H54 (cell line): ENCODE data around the gene CARS1.
A peak's percentile ranks its signal among the peaks of the same experiment; 100 is the strongest.

Experiments used
- DNase-seq: peaks from one replicate; pipeline ENCODE4 v3.0.0; 2011; ENCODE audit warnings: low spot score, mixed read lengths; ENCODE audit not compliant: insufficient read length
- FAIRE-seq: peaks from 3 replicates; lab custom pipeline; 2011; peaks lifted over from hg19 to GRCh38; lab: Jason Lieb, UNC
- POLR2A ChIP-seq: IDR thresholded peaks from 2 replicates; pipeline ENCODE4 v1.6.1; 2011; ENCODE audit warnings: low read depth, mild to moderate bottlenecking, low read length

Gene CARS1

DNA sequence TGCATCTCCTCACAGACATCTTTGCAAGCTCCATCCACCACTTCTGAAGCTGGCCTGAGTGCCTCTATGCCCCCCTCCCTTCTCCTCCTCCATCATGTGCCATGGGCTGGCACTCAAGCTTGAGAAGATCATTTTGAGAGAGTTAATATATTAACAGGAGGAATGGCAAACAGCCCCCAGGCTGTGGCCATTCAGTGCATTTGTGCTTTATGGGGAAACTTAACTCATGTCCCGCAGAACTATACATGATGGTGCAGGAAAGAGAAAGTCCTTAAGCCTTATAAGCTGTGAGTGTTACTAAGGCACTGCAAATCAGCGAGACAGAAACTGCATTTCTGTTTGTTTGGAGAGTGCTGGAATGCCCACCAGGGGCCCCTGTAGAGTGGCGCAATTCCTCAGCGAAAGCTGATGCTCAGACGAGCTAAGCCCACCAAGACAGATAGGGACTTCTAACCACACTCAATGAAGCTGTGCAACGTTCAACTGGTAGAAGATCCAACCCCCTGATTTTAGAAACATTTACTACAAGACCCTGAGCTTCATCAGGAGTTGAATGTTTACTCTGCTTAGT is 101.2 kb downstream of the CARS1 start:
- TF ChIP-seq POLR2A = no peak
- no peak for FAIRE-seq
- no peak for DNase-seq

DNA sequence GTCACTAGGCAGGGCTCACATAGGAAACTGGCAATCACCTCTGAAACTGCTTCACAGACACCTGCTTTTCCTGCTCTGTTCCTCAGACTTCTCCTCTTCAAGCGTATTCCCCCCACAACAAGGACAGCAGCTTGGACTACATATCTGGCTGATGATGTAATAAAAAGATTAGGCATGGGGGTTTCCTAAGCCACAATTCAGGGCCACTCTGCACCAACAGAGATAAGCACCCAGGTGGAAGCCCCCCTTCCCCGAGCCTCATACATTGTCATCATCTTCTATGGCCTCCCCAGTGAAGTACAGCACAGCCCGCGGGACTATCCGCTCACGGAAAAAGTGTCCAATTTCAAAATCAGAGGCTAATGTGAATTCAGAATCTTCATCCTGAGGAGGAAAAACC is 103.0 kb downstream of the CARS1 start:
- DNase-seq (no peak), FAIRE-seq (no peak)
- TF ChIP-seq POLR2A = no peak

DNA sequence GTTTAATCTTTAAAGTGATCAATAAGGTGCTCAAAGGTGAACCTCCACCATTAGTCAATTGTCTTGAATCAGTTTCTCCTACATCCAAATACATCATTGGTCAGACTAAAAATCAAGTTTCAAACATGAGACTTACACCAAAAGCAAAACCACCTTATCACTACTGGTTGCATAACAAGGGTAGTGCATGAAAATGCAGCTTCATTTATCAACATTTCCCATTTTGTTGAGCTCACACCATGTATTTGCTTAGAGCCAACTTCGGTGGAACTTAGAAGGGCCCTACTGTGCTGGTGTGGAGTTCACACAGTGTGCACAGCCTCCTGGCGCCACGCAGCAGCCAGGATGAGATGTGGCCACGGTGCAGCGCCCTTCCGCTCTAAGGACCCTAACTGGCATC is 104.9 kb downstream of the CARS1 start:
- no peak for FAIRE-seq

DNA sequence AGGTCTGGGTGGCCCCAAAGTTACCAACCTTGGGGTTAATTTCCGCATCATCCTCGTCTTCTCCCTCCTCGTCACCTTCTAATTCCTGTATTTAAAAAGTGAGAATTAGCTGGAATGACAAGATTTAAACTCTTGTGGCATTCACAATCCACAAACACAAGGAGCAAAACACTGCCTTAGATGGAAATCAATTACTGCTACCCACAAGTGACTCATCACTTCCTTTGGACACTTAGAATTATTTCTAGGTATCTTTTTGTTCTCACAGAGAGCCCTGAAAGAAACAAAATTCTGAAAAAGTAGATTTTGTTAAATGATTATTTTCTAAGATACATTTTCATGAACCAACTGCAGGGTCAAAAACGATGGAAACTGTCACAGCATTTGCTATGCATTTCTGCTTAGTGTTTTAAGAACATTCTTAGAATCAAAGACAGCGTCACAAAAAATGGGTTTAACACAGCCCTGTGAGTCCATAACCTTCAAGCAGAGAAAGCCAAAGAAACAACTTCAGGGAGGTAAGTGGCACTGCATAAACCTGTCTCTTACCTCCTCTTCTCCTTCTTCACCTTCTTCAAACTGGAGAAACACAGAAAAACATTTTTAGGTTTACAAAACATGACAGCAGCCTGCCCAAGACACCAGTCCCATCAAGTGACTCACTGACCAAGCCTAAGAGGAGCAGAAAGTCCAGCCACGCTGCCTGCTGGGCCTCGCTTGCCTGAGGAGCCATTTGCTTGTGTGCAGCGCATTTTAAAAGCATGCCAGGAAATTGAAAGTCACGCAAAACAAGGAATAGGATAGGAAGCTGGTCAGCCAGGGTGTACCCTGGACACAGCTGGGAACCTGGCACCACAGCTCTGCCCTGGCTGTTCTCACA is 105.8 kb downstream of the CARS1 start:
- DNase-seq = peak; percentile 45
- TF ChIP-seq POLR2A = no peak
- FAIRE-seq = no peak

More for the DNA sequence above, 104.9 kb downstream of the CARS1 start:
- no peak for DNase-seq
- no peak for TF ChIP-seq POLR2A
